ENCODE data around the gene CCDC126. TPM values are rescaled to one million over a fixed set of nuclear protein-coding genes. Genes with fewer than 3 reads are reported as not detected.
A peak's percentile ranks its signal among the peaks of the same experiment; 100 is the strongest.

Gene CCDC126
- total and polyA plus RNA-seq, 9 of the 15 experiments (the other 6 are each of a cell fraction or from before 2014, with no cell fraction given): 3.0 to 16.2 (median 5.2) TPM

DNA sequence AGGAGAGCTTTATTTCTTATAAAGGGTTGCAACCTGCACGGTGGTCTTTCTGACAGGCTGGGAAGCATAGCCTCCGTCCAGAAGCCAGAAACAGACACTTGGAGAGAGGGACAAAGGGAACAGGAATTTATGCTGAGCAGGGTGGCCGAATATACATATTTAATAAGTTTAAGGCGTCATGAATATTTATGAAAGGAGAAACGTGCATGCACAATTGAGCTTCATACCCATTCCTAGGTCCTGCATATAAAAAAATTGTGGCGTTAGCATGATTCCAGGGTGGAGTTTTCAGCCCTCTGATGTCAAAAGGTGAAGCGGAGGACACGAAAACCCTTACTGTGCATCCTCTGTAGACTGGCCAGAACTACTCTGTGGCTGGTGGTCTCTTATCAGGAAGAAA lies 10.7 kb downstream of the CCDC126 start:
- POLR2A ChIA-PET: interaction anchor here (0.6 to 0.8 kb wide), 2 partner anchors 10 to 848 kb away, joined by 3 to 5 read pairs; partner anchors contain the start of gene CCDC126
- Histone ChIP-seq H3K4me2 (ENCODE audit: insufficient read depth, low read length) (no peak overlapping the region), H3K27ac (ENCODE audit: extremely low read depth, low read depth, low read length) (no peak overlapping the region), H3K27me3 (ENCODE audit: control insufficient read depth in 2 of 2, insufficient read depth in 2 of 2, low read length in 2 of 2) (no peaks in the 10 kb centered on the region), H3K36me3 (ENCODE audit: control insufficient read depth, insufficient read depth, low read length) (no peaks in the 10 kb centered on the region), H3K9ac (ENCODE audit: insufficient read depth in 1 of 2, low read depth in 2 of 2, low read length in 2 of 2) (no peak overlapping the region), H4K20me1 (replicated peaks; ENCODE audit: control insufficient read depth, insufficient read depth, low read length) (no peaks in the 10 kb centered on the region), H2AFZ (ENCODE audit: low read depth, low read length) (no peak overlapping the region), H3K4me3 (no peak overlapping the region), H3K4me1 (replicated peaks in 1 of 2; ENCODE audit: control insufficient read depth in 2 of 2, insufficient read depth in 2 of 2, low read length in 2 of 2) (peaks cover 0 to 4% of the 10 kb centered on the region in 2 experiments; a peak in 2 of 5 replicates), H3K9me1 (ENCODE audit: control insufficient read depth, insufficient read depth, low read length) (no peaks in the 10 kb centered on the region), H3K9me3 (replicated peaks; ENCODE audit: control insufficient read depth, insufficient read depth, low read depth, low read length) (no peaks in the 10 kb centered on the region; the same call in 1 of the 2 replicates), H3K79me2 (ENCODE audit: control insufficient read depth, insufficient read depth, low read length) (no peaks in the 10 kb centered on the region)
- intact Hi-C loops (cut with micrococcal nuclease): no loop called here
- TF ChIP-seq HDAC1 (IDR thresholded peaks at IDR 0.05) (no peak), L3MBTL2 (IDR thresholded peaks at IDR 0.05) (no peak), HLTF (IDR thresholded peaks at IDR 0.05) (no peak), C11orf30 (IDR thresholded peaks at IDR 0.05; ENCODE audit: low read depth) (no peak), ZNF445 (CRISPR knock-in tag; IDR thresholded peaks at IDR 0.05; ENCODE audit: low read depth) (no peak), SRSF9 (IDR thresholded peaks at IDR 0.05; ENCODE audit: borderline replicate concordance, low read depth, low read length) (no peak)
- peak; percentile 53; the same call in 1 of the 3 replicates for ATAC-seq
- in situ Hi-C loops (cut with MboI): no loop called here
- DNase-seq (ENCODE audit: extremely low read depth in 1 of 4, low spot score in 3 of 4): peak in 1 of 4 experiments; percentile 8
- CTCF ChIA-PET (ENCODE audit: low intra/inter-chr PET ratio): interaction anchor here (0.6 kb wide), 1 partner anchor 26 kb away, joined by 3 read pairs; no protein-coding TSS in a partner anchor
- 59% methylated on average over 8 of the region's 8 CpGs for WGBS (ENCODE audit: insufficient coverage, low coverage, missing lambda C conversion rate)
- no peak for FAIRE-seq
- no TSS peak for BruUV-seq (replicated peaks)

DNA sequence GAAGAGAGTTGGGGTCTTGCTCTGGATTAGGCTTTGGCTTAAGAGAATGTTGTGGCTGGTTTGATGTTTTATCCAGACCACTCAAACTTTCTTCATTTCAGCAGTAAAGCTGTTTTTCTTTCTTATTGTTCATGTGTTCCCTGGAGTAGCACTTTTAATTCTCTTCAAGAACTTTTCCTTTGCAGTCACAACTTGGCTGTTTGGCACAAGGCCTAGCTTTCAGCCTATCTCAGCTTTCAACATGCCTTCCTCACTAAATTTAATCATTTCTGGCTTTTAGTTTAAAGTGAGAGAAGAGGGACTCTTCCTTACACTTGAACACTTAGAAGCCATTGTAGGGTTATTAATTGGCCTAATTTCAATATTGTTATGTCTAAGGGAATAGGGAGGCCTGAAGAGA lies 18.1 kb downstream of the CCDC126 start:
- BruUV-seq (replicated peaks): no TSS peak
- H3K9me3 ChIP-seq (replicated peaks; ENCODE audit: control insufficient read depth, insufficient read depth, low read depth, low read length): no peaks in the 10 kb centered on the region
- ATAC-seq (no peak), FAIRE-seq (no peak), DNase-seq (ENCODE audit: extremely low read depth in 1 of 4, low spot score in 3 of 4) (no peak)
- no peaks in the 10 kb centered on the region for H3K4me1 ChIP-seq (replicated peaks in 1 of 2; ENCODE audit: control insufficient read depth in 2 of 2, insufficient read depth in 2 of 2, low read length in 2 of 2)
- H3K4me2 ChIP-seq (ENCODE audit: insufficient read depth, low read length): no peak overlapping the region
- in situ Hi-C loops (cut with MboI) (no loop called here), intact Hi-C loops (cut with micrococcal nuclease) (no loop called here)
- ChIA-PET POLR2A (interaction anchor here (0.5 to 1.3 kb wide), 2 partner anchors 16 to 78 kb away, joined by 3 to 4 read pairs; no protein-coding TSS in a partner anchor), CTCF (ENCODE audit: low intra/inter-chr PET ratio) (no interaction called here)
- H4K20me1 ChIP-seq (replicated peaks; ENCODE audit: control insufficient read depth, insufficient read depth, low read length): no peaks in the 10 kb centered on the region
- no peak overlapping the region for H3K9ac ChIP-seq (ENCODE audit: insufficient read depth in 1 of 2, low read depth in 2 of 2, low read length in 2 of 2)
- no peaks in the 10 kb centered on the region for H3K27me3 ChIP-seq (ENCODE audit: control insufficient read depth in 2 of 2, insufficient read depth in 2 of 2, low read length in 2 of 2)
- H3K27ac ChIP-seq (ENCODE audit: extremely low read depth, low read depth, low read length): no peak overlapping the region
- H3K4me3 ChIP-seq: no peak overlapping the region
- H3K9me1 ChIP-seq (ENCODE audit: control insufficient read depth, insufficient read depth, low read length): no peaks in the 10 kb centered on the region
- H2AFZ ChIP-seq (ENCODE audit: low read depth, low read length): no peak overlapping the region
- no peaks in the 10 kb centered on the region for H3K36me3 ChIP-seq (ENCODE audit: control insufficient read depth, insufficient read depth, low read length)
- H3K79me2 ChIP-seq (ENCODE audit: control insufficient read depth, insufficient read depth, low read length): no peaks in the 10 kb centered on the region
- TF ChIP-seq ZKSCAN3 (CRISPR knock-in tag; IDR thresholded peaks at IDR 0.05) (no peak), SRSF3 (IDR thresholded peaks at IDR 0.05; ENCODE audit: insufficient read depth, low read length) (no peak), CEBPG (CRISPR knock-in tag; IDR thresholded peaks at IDR 0.05) (no peak), CEBPG (tag; conservative IDR thresholded peaks at IDR 0.05 in 1 of 2, IDR thresholded peaks at IDR 0.05 in 1 of 2) (no peak), PURB (CRISPR knock-in tag; IDR thresholded peaks at IDR 0.05; ENCODE audit: low read depth) (no peak), MXI1 (IDR thresholded peaks at IDR 0.05; ENCODE audit: low read depth, low read length) (no peak), NR1H2 (CRISPR knock-in tag; IDR thresholded peaks at IDR 0.05) (no peak), RBBP5 (IDR thresholded peaks at IDR 0.05; ENCODE audit: borderline replicate concordance, insufficient read depth, low read length, poor library complexity, severe bottlenecking) (no peak), TSC22D4 (tag; IDR thresholded peaks at IDR 0.05) (no peak), PML (IDR thresholded peaks at IDR 0.05; ENCODE audit: low read length) (no peak), RFX1 (IDR thresholded peaks at IDR 0.05) (no peak), JUN (IDR thresholded peaks at IDR 0.05; ENCODE audit: borderline replicate concordance, low read depth, low read length) (no peak), JUN (CRISPR knock-in tag; IDR thresholded peaks at IDR 0.05; ENCODE audit: borderline replicate concordance) (no peak)
- TF ChIP-seq, protein P1, sequence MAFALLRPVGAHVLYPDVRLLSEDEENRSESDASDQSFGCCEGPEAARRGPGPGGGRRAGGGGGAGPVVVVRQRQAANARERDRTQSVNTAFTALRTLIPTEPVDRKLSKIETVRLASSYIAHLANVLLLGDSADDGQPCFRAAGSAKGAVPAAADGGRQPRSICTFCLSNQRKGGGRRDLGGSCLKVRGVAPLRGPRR (CRISPR knock-in tag; IDR thresholded peaks at IDR 0.05): no peak
